PC-9 (cell line): ENCODE data around the gene TNN. TPM values are rescaled to one million over a fixed set of nuclear protein-coding genes. Genes with fewer than 3 reads are reported as not detected.

Experiments
- BruUV-seq: library from RNA; stranded (reverse); fragments of 400-500 nt; replicated peaks from 2 replicates; lab custom pipeline; 2021; lab: Mats Ljungman, UMichigan
- CTCF ChIA-PET: fragments of 300-600 bp; sonication (Branson Sonifier 250); formaldehyde crosslinking; loops from one replicate; lab custom pipeline; 2022; ENCODE audit warnings: antibody characterized with exemption; lab: Charles Lee
- POLR2A ChIA-PET: fragments of 300-600 bp; sonication (Branson Sonifier 250); formaldehyde crosslinking; loops from one replicate; lab custom pipeline; 2022; ENCODE audit warnings: antibody characterized with exemption; ENCODE audit not compliant: unreplicated experiment; lab: Charles Lee
- DNase-seq, 2 experiments: peaks; one replicate each; pipeline versions ENCODE4 v3.0.0 to v3.0.0-alpha.2; 2015 to 2022; ENCODE audit warnings: mixed read lengths in 1 of 2
- H2AFZ ChIP-seq: fragments of 200-600 bp; sonication (generic); 2 replicates; pipeline ENCODE4 v1.8.1; 2017; ENCODE audit warnings: antibody characterized with exemption
- H3F3A ChIP-seq: fragments of 200-600 bp; sonication (generic); 2 replicates; pipeline ENCODE4 v1.8.1; 2017; ENCODE audit warnings: antibody characterized with exemption, mild to moderate bottlenecking, low read depth; ENCODE audit not compliant: insufficient read depth
- H3K27ac ChIP-seq: fragments of 200-600 bp; sonication (generic); 2 replicates; pipeline ENCODE4 v1.6.1; 2016; ENCODE audit warnings: mixed run types
- H3K27me3 ChIP-seq: fragments of 200-600 bp; sonication (generic); 2 replicates; pipeline ENCODE4 v1.6.1; 2016; ENCODE audit warnings: low read depth, mixed run types; ENCODE audit not compliant: insufficient read depth
- H3K36me3 ChIP-seq: fragments of 200-600 bp; sonication (generic); 2 replicates; pipeline ENCODE4 v1.6.1; 2016; ENCODE audit warnings: low read depth, mixed run types
- H3K4me1 ChIP-seq: fragments of 200-600 bp; sonication (generic); replicated peaks from 2 replicates; pipeline ENCODE4 v1.6.1; 2016; ENCODE audit warnings: mixed run types; ENCODE audit not compliant: insufficient read depth
- H3K4me2 ChIP-seq: fragments of 200-600 bp; sonication (generic); 2 replicates; pipeline ENCODE4 v1.6.1; 2017; ENCODE audit warnings: mixed run types
- H3K4me3 ChIP-seq: fragments of 200-600 bp; sonication (generic); 2 replicates; pipeline ENCODE4 v1.6.1; 2016; ENCODE audit warnings: mixed run types
- H3K79me2 ChIP-seq: fragments of 200-600 bp; sonication (generic); 2 replicates; pipeline ENCODE4 v1.6.1; 2017; ENCODE audit warnings: low read depth, mixed run types
- H3K9me2 ChIP-seq: fragments of 200-600 bp; sonication (generic); 2 replicates; pipeline ENCODE4 v1.8.1; 2017; ENCODE audit warnings: mild to moderate bottlenecking; ENCODE audit not compliant: insufficient read depth
- H3K9me3 ChIP-seq: fragments of 200-600 bp; sonication (generic); 2 replicates; pipeline ENCODE4 v1.8.1; 2016; ENCODE audit warnings: low read depth; ENCODE audit not compliant: insufficient read depth
- H4K20me1 ChIP-seq: fragments of 200-600 bp; sonication (generic); 2 replicates; pipeline ENCODE4 v1.8.1; 2017; ENCODE audit not compliant: insufficient read depth
- EZH2 ChIP-seq: fragments of 200-600 bp; sonication (generic); IDR thresholded peaks from 2 replicates; pipeline ENCODE4 v1.8.0; 2017; ENCODE audit warnings: antibody characterized with exemption, low read depth
- intact Hi-C: fragments of 100-400 bp; cut with micrococcal nuclease; formaldehyde crosslinking; loops from one replicate; pipeline ENCODE4 v1.10.0; 2022; ENCODE audit not compliant: unreplicated experiment
- total RNA-seq: library from RNA; stranded (reverse); gene quantifications from 2 replicates; pipeline ENCODE4 v1.2.3, GENCODE V29; 2021
- TF ChIP-seq, protein P1 (sequence below): fragments of 200-600 bp; sonication (generic); conservative IDR thresholded peaks from 2 replicates; pipeline ENCODE4 v1.6.1; 2017; ENCODE audit warnings: mixed run types, antibody characterized with exemption, mild to moderate bottlenecking, moderate library complexity

Gene TNN
- total RNA-seq, 1 experiment from 2014 or later = not detected

- no TSS peak for BruUV-seq
- H3K4me3 ChIP-seq = no peak overlapping the region
- no peak overlapping the region for H2AFZ ChIP-seq
- no peaks in the 10 kb centered on the region for H3F3A ChIP-seq
- peak in 1 of 2 experiments; percentile 59 for DNase-seq
- no peaks in the 10 kb centered on the region for H3K79me2 ChIP-seq
- no peaks in the 10 kb centered on the region for H4K20me1 ChIP-seq
- TF ChIP-seq, protein P1, sequence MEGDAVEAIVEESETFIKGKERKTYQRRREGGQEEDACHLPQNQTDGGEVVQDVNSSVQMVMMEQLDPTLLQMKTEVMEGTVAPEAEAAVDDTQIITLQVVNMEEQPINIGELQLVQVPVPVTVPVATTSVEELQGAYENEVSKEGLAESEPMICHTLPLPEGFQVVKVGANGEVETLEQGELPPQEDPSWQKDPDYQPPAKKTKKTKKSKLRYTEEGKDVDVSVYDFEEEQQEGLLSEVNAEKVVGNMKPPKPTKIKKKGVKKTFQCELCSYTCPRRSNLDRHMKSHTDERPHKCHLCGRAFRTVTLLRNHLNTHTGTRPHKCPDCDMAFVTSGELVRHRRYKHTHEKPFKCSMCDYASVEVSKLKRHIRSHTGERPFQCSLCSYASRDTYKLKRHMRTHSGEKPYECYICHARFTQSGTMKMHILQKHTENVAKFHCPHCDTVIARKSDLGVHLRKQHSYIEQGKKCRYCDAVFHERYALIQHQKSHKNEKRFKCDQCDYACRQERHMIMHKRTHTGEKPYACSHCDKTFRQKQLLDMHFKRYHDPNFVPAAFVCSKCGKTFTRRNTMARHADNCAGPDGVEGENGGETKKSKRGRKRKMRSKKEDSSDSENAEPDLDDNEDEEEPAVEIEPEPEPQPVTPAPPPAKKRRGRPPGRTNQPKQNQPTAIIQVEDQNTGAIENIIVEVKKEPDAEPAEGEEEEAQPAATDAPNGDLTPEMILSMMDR = peak; percentile 86
- no peak for TF ChIP-seq EZH2
- H3K4me2 ChIP-seq = peak overlapping the region; percentile 63
- H3K9me2 ChIP-seq = no peaks in the 10 kb centered on the region
- CTCF ChIA-PET = interaction anchor here (0.5 to 2.1 kb wide), 9 partner anchors 21 to 925 kb away, joined by 3 to 12 read pairs (median 7); partner anchors contain the start of gene TNN
- no peak overlapping the region for H3K27ac ChIP-seq
- no peaks in the 10 kb centered on the region for H3K36me3 ChIP-seq
- no peaks in the 10 kb centered on the region for H3K9me3 ChIP-seq
- intact Hi-C loops = no loop called here
- H3K27me3 ChIP-seq = 0 out of 2 replicates have a peak, but pooled peaks cover 9% of the 10 kb centered on the region
- POLR2A ChIA-PET = interaction anchor here (0.6 kb wide), 1 partner anchor 700 kb away, joined by 6 read pairs; no protein-coding TSS in a partner anchor
- H3K4me1 ChIP-seq = peaks cover 8% of the 10 kb centered on the region
Measured at GRCh38 chr1:175146529-175147213, 79.0 kb downstream of the TNN start.

GRCh38 chr1:175147569-175147968 is 79.9 kb downstream of the TNN start:
- Histone ChIP-seq H3K4me3 (no peak overlapping the region), H3K36me3 (no peaks in the 10 kb centered on the region), H3K9me2 (no peaks in the 10 kb centered on the region), H4K20me1 (no peaks in the 10 kb centered on the region), H3F3A (no peaks in the 10 kb centered on the region), H3K79me2 (no peaks in the 10 kb centered on the region), H3K27me3 (0 out of 2 replicates have a peak, but pooled peaks cover 9% of the 10 kb centered on the region), H3K27ac (no peak overlapping the region), H3K9me3 (no peaks in the 10 kb centered on the region), H2AFZ (no peak overlapping the region), H3K4me2 (no peak overlapping the region), H3K4me1 (peaks cover 8% of the 10 kb centered on the region)
- no peak for DNase-seq
- intact Hi-C loops = no loop called here
- ChIA-PET CTCF (no interaction called here), POLR2A (interaction anchor here (0.7 kb wide), 1 partner anchor 222 kb away, joined by 9 read pairs; no protein-coding TSS in a partner anchor)
- no peak for TF ChIP-seq EZH2
- TF ChIP-seq, protein P1 = no peak
- BruUV-seq = no TSS peak

DNA sequence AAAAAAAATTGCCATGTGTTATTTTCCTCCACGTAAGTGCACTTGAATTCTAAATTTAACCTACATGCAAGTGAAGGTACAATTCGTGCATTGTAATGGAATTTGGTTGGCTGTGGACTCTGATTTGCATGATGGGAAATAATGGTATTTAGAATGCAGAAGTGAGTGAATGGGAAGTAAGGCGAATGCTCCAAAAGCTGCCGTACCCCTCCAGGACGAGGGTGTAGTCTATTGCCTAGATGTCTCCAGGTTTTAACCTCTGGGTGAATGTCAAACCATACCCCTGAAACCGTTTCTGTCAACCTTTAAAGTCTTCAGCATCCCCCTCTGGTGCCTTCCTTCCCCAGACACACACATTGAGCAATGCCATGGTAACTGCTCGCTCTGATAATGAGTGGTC is 80.4 kb downstream of the TNN start:
- H3K79me2 ChIP-seq = no peaks in the 10 kb centered on the region
- intact Hi-C loops = no loop called here
- no peaks in the 10 kb centered on the region for H3K36me3 ChIP-seq
- ChIA-PET CTCF (no interaction called here), POLR2A (interaction anchor here (0.7 kb wide), 1 partner anchor 221 kb away, joined by 9 read pairs; no protein-coding TSS in a partner anchor)
- BruUV-seq = no TSS peak
- H4K20me1 ChIP-seq = no peaks in the 10 kb centered on the region
- peaks cover 8% of the 10 kb centered on the region for H3K4me1 ChIP-seq
- DNase-seq = no peak
- H3K9me3 ChIP-seq = no peaks in the 10 kb centered on the region
- H3K4me2 ChIP-seq = no peak overlapping the region
- no peaks in the 10 kb centered on the region for H3F3A ChIP-seq
- H3K9me2 ChIP-seq = no peaks in the 10 kb centered on the region
- H2AFZ ChIP-seq = no peak overlapping the region
- H3K4me3 ChIP-seq = no peak overlapping the region
- no peak overlapping the region for H3K27ac ChIP-seq
- 0 out of 2 replicates have a peak, but pooled peaks cover 9% of the 10 kb centered on the region for H3K27me3 ChIP-seq
- TF ChIP-seq, protein P1 = no peak
- TF ChIP-seq EZH2 = no peak
